AG09319 (cell line): ENCODE results near the gene SNX7.

Source experiments
- DNase-seq: peaks from one replicate; pipeline ENCODE4 v3.0.0-alpha.2; 2010; ENCODE audit warnings: low read depth; ENCODE audit errors: extremely low read depth
- TF ChIP-seq, protein P1 (sequence below): IDR thresholded peaks from 2 replicates; pipeline ENCODE4 v1.5.1; 2011; ENCODE audit warnings: low read depth, mild to moderate bottlenecking, inconsistent platforms, low read length, moderate library complexity

SNX7 gene

DNA sequence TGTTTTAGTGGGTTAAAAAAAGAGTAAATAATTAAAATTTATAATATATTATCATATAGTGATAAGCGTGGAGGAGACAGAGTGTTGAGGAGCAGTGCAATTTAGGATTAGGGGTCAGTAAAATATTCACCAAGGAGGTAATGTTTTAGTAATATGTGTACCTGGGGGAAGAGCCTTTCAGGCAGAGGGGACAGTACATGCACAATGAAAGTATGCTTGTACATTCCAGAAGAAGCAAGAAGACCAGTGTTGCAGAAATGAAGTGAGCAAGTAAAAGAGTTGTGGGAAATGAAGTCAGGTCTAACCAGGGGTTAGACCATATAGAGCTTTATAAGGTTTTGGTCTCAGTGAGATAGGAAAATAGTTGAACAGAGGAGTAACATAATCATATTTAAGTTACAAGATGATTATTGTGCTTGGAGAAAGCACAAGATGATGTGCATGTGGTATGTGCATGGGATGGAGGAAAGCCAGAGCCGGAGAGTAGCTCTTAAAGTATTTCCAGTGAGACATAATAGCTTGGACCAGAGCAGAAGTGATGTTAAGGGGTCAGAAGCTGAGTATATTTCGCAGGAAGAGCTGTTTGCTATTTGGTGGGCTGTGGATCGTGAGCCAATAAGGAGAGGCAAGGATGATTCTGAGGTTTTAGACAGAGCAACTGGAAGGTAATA, 44.8 kb downstream of the SNX7 start:
- TF ChIP-seq, protein P1, sequence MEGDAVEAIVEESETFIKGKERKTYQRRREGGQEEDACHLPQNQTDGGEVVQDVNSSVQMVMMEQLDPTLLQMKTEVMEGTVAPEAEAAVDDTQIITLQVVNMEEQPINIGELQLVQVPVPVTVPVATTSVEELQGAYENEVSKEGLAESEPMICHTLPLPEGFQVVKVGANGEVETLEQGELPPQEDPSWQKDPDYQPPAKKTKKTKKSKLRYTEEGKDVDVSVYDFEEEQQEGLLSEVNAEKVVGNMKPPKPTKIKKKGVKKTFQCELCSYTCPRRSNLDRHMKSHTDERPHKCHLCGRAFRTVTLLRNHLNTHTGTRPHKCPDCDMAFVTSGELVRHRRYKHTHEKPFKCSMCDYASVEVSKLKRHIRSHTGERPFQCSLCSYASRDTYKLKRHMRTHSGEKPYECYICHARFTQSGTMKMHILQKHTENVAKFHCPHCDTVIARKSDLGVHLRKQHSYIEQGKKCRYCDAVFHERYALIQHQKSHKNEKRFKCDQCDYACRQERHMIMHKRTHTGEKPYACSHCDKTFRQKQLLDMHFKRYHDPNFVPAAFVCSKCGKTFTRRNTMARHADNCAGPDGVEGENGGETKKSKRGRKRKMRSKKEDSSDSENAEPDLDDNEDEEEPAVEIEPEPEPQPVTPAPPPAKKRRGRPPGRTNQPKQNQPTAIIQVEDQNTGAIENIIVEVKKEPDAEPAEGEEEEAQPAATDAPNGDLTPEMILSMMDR = no peak
- DNase-seq = no peak

DNA sequence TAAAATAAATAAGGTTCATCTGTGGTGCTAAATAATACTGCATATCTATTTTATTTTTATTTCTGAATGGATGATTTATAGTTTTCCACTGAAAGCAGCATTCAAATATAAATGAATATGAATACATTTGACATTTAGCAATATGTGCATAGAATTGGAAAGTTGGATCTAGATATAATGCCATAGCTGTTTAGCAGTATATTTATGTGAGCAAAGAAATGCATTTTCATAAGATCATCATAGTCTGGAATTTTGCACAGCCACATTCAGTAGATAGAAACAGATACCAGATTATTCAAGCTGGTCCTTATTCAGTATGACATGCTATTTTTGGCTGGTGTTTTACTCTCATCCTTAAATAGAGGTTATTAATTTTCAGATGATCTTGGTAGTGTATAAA, 46.0 kb downstream of the SNX7 start:
- no peak for DNase-seq
- TF ChIP-seq, protein P1 = no peak

DNA sequence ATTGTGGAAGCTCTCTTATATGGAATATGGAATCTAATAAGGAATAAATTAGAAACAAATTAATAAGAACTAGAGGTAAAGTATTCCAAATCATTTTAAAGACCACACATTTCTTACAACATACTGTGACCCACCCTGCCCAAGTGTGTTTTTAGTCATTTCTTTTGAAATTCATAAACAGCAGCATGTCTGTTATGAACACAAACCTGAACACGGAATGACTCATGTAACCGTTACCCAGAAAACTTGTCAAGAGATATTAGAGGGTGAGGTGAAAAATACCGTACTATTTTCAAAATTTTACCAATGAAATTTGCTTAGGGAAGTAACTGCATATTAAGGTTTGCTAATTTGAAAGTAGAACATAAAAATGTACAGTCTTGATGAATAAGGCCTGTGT, 48.4 kb downstream of the SNX7 start:
- no peak for DNase-seq
- TF ChIP-seq, protein P1 = no peak

DNA sequence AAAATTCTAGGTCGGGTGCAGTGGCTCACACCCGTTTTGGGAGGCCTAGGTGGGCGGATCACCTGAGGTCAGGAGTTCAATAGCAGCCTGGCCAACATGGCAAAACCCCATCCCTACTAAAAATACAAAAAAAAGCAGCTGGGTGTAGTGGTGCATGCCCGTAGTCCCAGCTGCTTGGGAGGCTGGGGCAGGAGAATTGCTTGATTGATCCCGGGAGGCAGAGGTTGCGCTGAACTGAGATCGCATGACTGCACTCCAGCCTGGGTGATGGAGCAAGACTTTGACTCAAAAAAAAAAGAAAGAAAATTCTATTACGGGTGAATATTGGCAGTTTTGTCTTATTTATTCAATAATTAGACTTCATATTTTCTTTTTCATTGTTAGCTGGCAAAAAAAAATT, 62.1 kb downstream of the SNX7 start:
- DNase-seq = no peak
- TF ChIP-seq, protein P1 = no peak

DNA sequence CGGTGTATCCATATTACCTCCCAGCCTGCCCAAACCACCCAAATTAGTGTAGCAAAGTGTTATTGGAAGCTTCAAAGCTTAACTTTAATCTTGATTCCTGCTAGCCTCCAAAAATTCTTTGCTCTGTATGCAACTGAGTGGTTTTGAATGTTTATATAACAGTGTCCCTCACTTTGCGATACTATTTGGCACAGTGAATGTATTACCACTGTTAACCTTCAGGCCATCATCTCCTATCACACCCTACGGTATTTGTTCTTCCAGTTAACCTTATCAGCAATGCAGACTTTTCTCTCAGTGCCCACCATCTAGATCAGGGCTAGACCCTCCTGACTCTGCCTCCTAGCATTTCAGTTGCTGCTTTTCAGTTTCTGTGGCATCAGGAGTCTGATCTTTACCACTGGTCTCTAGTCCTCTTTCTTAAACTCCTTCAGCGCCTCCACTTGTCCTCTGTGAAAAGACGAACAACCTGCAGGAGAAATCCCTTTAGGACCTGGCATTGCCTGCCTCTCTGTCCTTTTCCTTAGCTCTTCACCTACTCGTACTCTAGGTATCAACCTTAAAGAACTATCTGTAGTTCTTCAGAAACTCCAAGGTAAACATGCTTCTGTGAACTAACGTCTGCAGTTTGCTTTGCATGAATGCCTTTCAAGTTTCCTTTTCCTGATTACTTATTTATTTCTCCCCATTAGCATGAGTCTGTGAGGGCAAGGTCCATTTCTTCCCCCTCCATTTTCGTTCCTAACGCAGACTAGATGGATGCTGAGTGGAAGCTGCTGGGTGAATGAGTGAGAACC, 71.7 kb downstream of the SNX7 start:
- no peak for DNase-seq
- TF ChIP-seq, protein P1 = no peak

DNA sequence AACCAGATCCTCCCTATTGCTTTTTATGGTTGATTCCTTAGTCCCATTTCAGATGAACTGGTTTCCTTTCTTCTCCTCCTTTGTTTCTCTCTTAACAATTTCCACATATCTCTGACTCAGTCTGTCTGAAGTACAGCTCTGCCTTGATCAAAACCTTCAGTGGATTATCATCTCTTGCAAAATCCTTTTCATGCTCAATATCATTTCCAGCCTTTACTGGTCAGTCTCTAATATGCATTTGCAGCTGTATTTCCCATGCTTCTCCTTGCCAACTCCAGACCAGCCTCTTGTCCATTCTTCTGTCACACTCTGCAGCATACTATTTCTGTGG, 72.2 kb downstream of the SNX7 start:
- TF ChIP-seq, protein P1 = no peak
- DNase-seq = peak; percentile 10

DNA sequence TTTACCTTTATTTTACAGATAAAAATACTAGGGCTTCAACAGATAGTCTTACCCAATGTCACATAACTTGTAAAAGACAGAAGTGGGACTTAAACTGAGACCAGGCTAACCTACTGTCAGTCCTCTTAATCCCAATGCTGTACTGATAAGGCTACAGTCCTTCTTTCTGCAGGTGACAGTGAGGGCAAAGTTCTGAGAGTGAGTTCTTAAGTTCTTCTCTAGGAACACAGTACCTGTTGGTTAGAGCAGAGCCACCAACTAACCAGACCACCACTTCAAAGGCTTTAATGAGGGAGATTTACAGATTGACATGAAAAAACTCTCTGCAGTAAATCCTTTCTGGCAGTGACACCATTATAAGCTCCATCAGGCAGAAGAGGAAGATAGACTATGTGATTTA, 74.2 kb downstream of the SNX7 start:
- TF ChIP-seq, protein P1 = no peak
- no peak for DNase-seq
